PFSK-1 (cell line): ENCODE measurements around the gene CDC37.

Experiments
- REST ChIP-seq, 2 experiments: IDR thresholded peaks; 2 replicates each; pipeline versions ENCODE4 v1.6.1 to v1.8.0; 2011 to 2012; ENCODE audit warnings: low read depth in 2 of 2, low read length in 2 of 2, control low read depth in 1 of 2, inconsistent platforms in 1 of 2, mild to moderate bottlenecking in 1 of 2, moderate library complexity in 1 of 2; ENCODE audit not compliant: insufficient read depth in 1 of 2
- SIN3A ChIP-seq: IDR thresholded peaks from 2 replicates; pipeline ENCODE4 v1.6.1; 2012; ENCODE audit warnings: mild to moderate bottlenecking, low read length, moderate library complexity, borderline replicate concordance; ENCODE audit not compliant: insufficient read depth
- TAF1 ChIP-seq: IDR thresholded peaks from 2 replicates; pipeline ENCODE4 v1.6.1; 2012; ENCODE audit warnings: low read length, control low read depth, borderline replicate concordance; ENCODE audit not compliant: insufficient read depth

DNA sequence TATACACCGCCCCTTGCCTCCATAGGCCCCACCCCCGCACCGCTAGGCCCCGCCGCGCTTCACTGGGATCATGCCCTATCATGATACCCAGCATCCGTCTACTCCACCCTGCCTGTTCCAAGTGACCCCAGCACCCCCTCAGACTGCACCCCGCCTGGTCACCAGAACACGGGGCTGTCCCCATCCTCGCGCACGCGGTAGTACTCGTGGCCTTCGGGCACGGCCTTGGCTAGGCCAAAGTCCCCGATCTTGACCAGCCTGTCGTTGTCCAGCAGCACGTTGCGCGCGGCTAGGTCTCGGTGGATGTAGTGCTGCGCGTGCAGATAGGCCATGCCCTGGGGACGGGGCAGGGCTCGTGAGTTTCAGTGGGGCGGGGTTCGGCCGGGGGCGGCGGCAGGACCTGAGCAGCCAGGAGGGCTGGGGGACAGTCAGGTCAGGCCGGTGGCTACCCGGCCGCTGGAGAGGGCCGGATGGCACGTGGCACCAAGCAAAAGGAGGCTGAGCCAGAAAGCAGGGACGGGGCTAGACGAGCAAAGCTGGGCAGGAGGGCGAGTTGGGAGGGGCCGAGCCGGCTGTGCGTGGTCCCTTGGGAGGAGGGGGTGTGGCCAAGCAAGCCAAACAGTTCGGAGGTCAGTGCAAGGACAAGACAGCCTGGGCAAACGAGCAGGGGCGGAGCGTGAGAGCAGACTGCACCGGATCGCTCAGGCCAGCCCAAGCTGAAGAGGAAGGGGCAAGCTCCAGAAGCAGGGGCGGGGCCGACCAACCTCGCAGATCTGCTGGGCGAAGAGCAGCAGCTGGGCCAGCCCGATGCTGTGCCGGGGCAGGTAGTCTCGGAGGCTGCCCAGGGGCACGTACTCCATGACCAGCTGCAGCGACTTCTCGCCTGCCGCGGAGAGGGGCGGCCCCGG, 50.3 kb downstream of the CDC37 start:
- TF ChIP-seq TAF1 (no peak), SIN3A (no peak), REST (IDR thresholded peaks at IDR 0.05; ENCODE audit: insufficient read depth in 1 of 2, low read depth in 2 of 2, low read length in 2 of 2) (no peak)
